Large intestine (tissue), 3 donors: ENCODE results near the gene ABCG4. TPM values are rescaled to one million over a fixed set of nuclear protein-coding genes. Genes with fewer than 3 reads are reported as not detected.
"Not testable (repeated sequence)": the region's sequence is repeated elsewhere in the genome, so short reads cannot be mapped to it uniquely, and the experiment has no call there.

ENCODE experiments used
- DNase-seq, 2 donors: peaks; one replicate each; pipeline versions ENCODE4 v3.0.0 to v3.0.0-alpha.2; 2013
- H3K27ac ChIP-seq: one replicate; pipeline ENCODE4 v1.5.1; 2013; ENCODE audit warnings: low read length
- H3K27me3 ChIP-seq: 2 replicates; pipeline ENCODE4 v1.6.1; 2013; ENCODE audit warnings: low read length; ENCODE audit not compliant: control insufficient read depth, insufficient read depth
- H3K36me3 ChIP-seq: 2 replicates; pipeline ENCODE4 v1.6.1; 2013; ENCODE audit warnings: low read length; ENCODE audit not compliant: control insufficient read depth, insufficient read depth
- H3K4me1 ChIP-seq: one replicate; pipeline ENCODE4 v1.6.1; 2013; ENCODE audit warnings: low read length; ENCODE audit not compliant: control insufficient read depth, insufficient read depth
- H3K4me3 ChIP-seq: one replicate; pipeline ENCODE4 v1.5.1; 2013; ENCODE audit warnings: low read length
- H3K9me3 ChIP-seq: one replicate; pipeline ENCODE4 v1.6.1; 2013; ENCODE audit warnings: mild to moderate bottlenecking, low read depth, low read length, moderate library complexity; ENCODE audit not compliant: control insufficient read depth
- WGBS: methylation state at CpG from one replicate; pipeline ENCODE4 v1.1.5; 2013; ENCODE audit warnings: low lambda C conversion rate; ENCODE audit not compliant: insufficient coverage; 5-methylcytosine and 5-hydroxymethylcytosine counted together
- polyA plus RNA-seq: library from polyadenylated mRNA; unstranded; fragments of 120-200 nt; gene quantifications from one replicate; pipeline ENCODE4 v1.2.1, GENCODE V29; 2013

The ABCG4 gene
- polyA plus RNA-seq, 1 donor, result 1.2 TPM

DNA sequence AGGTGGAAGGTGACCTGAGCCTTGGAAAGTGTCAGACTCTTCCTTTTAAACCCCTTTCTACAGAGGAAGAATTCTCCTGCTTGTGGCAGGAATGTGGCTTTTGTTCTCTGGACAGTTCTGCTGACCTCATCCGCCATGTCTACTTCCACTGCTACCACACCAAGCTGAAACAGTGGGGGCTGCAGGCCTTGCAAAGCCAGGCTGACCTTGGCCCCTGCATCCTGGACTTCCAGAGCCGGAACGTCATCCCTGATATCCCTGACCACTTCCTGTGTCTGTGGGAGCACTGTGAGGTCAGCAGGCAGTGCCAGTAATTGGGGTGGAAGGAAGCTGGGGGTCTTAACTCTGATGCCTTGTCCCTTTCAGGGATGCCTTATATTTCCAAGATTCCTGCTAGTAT lies 18.2 kb upstream of the ABCG4 start:
- no CpG with 5 or more reads among the region's 3 CpGs for WGBS
- H3K27ac ChIP-seq, result no peak overlapping the region
- peaks cover 13% of the 10 kb centered on the region for H3K4me1 ChIP-seq
- H3K4me3 ChIP-seq, result no peak overlapping the region
- DNase-seq, result no peak
- no peaks in the 10 kb centered on the region for H3K27me3 ChIP-seq
- H3K36me3 ChIP-seq, result peaks cover 54% of the 10 kb centered on the region
- H3K9me3 ChIP-seq, result no peaks in the 10 kb centered on the region

DNA sequence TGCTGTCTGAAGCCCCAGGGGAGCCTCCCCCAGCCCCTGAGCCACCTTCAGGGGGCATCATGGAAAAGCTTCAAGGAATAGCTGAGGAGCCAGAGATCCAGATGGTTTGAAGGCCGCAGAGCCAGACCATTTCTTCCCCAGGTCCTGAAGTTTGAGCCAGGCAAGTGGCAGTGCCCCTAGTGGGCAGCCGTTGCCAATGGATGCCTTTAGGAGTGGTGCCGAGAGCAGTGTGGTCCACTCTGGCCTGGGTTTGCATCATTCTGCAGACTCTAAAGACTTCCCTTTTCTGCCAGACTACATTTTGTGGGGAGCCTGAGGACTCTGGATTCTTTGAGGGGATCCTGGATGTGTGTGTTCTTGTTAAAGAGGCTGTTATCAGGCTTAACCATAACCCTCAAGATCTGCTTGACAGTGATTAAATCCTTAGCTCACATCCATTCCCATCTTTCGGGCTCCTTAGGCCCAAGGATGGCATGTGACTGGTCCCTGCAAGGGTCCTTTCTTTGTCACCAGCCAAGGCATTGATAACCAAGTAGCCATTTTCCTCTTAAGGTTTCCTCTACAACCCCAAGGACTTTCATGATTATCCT lies 14.4 kb upstream of the ABCG4 start:
- WGBS, result no CpG with 5 or more reads among the region's 4 CpGs
- DNase-seq, result no peak
- no peak overlapping the region for H3K4me3 ChIP-seq
- H3K9me3 ChIP-seq, result no peaks in the 10 kb centered on the region
- H3K27ac ChIP-seq, result no peak overlapping the region
- H3K4me1 ChIP-seq, result no peaks in the 10 kb centered on the region
- H3K36me3 ChIP-seq, result peaks cover 49% of the 10 kb centered on the region
- no peaks in the 10 kb centered on the region for H3K27me3 ChIP-seq

DNA sequence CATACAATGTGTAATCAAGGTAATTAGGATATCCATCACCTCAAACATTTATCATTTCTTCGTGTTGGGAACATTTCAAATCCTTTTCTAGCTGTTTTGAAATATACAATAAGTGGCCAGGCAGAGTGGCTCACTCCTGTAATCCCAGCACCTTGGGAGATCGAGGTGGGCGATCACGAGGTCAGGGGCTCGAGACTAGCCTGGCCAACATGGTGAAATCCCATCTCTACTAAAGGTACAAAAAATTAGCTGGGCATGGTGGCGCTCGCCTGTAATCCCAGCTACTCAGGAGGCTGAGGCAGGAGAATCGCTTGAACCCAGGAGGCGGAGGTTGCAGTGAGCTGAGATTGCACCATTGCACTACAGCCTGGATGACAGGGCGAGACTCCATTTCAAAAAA lies 9.6 kb upstream of the ABCG4 start:
- H3K4me3 ChIP-seq, H3K36me3 ChIP-seq, H3K4me1 ChIP-seq, H3K27ac ChIP-seq, DNase-seq, H3K27me3 ChIP-seq, H3K9me3 ChIP-seq: not testable (repeated sequence)
- 100% methylated on average over 1 of the region's 10 CpGs for WGBS

DNA sequence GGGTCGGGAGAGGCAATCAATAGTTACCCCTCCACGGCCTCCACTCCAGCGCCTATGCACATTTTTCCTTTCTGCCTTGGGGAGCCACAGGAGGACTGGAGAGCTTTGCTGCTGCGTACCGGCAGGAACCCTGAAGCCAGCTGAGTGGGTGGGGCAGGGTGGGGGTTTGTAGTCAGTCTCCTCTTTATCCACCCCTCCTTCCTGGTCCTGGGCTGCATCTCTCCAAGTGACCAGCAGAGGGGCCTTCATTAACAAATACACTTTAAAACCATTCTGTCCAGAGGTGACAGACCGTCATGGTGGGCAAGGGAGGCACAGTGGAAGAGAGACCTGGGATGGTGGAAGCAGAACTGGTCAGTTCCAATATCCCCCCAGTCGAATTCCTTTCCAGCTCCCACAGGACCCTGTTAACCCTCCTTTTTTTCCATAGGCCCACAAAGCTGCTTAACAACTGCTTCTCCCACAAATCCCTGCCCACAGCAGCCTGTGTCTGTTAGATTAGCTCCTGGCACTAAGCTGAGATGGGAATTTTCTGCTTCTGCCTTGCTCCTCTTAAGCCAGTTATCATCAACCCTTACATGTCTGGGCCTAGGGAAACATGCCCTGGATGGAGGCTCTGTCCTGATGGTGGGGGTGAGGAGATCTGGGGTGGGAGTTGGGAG lies 3.9 kb upstream of the ABCG4 start:
- peak; percentile 60 to 78 for DNase-seq
- peaks cover 32% of the 10 kb centered on the region for H3K27me3 ChIP-seq
- H3K27ac ChIP-seq, result no peak overlapping the region
- H3K36me3 ChIP-seq, result no peaks in the 10 kb centered on the region
- H3K4me3 ChIP-seq, result no peak overlapping the region
- peaks cover 3% of the 10 kb centered on the region for H3K9me3 ChIP-seq
- no peaks in the 10 kb centered on the region for H3K4me1 ChIP-seq
- WGBS, result no CpG with 5 or more reads among the region's 7 CpGs

DNA sequence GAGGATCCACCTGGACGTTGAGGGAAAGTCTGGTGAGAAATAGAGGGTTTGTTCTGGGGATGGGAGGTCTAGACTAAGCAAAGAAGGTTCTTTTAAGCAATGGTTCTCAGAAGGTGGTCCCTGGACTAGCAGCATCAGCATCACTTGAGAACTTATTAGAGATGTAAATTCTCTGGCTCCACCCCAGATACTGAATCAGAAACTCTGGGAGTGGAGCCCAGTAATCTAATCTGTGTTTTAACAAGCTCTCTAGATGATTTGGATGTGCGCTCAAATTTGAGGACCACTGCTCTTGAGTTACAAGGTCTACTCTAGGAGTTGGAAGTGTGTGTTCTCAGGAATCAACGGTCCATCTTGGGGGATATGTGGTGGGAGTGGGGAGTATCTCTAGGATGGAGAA lies 3.3 kb upstream of the ABCG4 start:
- no peak for DNase-seq
- H3K27me3 ChIP-seq, result peaks cover 38% of the 10 kb centered on the region

DNA sequence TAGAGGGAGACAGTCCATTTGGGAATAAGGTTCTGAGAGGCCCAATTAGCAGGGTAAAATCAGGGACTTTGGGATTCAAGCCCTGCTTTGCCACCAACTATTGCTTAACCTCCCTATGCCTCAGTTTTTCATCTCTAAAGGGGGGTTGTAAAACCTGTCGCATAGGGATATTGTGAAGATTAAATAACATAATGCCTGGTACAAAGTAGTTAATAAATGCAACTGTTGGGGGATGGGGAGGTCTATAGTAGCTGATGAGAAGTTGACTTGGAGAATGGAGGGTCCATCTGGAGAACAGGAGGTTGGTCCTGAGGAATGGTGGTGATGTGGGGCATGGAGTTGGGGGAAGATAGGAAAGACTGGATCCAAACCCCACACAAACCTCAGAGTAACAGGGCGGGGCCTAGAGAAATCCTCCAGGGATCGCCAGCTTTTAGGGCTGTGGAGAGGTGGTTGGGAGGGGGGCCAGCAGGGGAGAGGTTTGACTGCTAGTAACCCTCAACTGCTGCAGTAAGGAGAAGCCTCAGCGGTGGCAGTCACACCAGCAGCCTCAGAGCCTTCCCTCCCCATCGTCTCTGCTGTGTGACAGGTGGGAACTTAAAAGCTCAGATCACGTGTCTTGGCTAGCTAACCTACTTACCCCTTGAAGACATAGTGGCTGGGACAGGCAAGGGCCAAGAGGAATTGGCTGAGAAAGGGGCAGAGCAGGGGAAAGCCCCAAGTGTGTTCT lies 1.1 kb upstream of the ABCG4 start:
- Histone ChIP-seq H3K4me3 (no peak overlapping the region), H3K4me1 (no peaks in the 10 kb centered on the region), H3K36me3 (no peaks in the 10 kb centered on the region), H3K9me3 (peaks cover 3% of the 10 kb centered on the region), H3K27me3 (peaks cover 46% of the 10 kb centered on the region), H3K27ac (no peak overlapping the region)
- no peak for DNase-seq
- no CpG with 5 or more reads among the region's 6 CpGs for WGBS

More for the DNA sequence above, 3.3 kb upstream of the ABCG4 start:
- Histone ChIP-seq H3K4me3 (no peak overlapping the region), H3K4me1 (no peaks in the 10 kb centered on the region), H3K9me3 (peaks cover 3% of the 10 kb centered on the region), H3K36me3 (no peaks in the 10 kb centered on the region), H3K27ac (no peak overlapping the region)
- no CpG with 5 or more reads among the region's 3 CpGs for WGBS

DNA sequence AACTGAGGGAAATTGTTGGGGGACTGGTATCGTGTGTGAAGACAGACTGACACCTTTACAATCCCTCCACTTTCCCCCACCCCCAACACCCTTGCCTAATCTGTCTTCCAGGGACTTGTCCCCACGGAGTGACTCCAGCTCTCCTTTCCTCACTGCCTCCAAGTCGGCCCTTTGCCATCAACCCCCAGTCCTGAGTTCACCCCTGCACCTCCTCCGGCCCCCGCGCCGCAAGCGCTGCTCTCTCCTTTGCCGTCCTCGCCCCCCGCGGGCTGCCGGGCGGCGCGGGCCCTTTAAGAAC lies 183 bp upstream of the ABCG4 start:
- Histone ChIP-seq H3K9me3 (peaks cover 3% of the 10 kb centered on the region), H3K27ac (no peak overlapping the region), H3K4me3 (peak overlapping the region; percentile 36), H3K4me1 (no peaks in the 10 kb centered on the region), H3K27me3 (peaks cover 47% of the 10 kb centered on the region), H3K36me3 (no peaks in the 10 kb centered on the region)
- no CpG with 5 or more reads among the region's 16 CpGs for WGBS
- DNase-seq, result no peak

DNA sequence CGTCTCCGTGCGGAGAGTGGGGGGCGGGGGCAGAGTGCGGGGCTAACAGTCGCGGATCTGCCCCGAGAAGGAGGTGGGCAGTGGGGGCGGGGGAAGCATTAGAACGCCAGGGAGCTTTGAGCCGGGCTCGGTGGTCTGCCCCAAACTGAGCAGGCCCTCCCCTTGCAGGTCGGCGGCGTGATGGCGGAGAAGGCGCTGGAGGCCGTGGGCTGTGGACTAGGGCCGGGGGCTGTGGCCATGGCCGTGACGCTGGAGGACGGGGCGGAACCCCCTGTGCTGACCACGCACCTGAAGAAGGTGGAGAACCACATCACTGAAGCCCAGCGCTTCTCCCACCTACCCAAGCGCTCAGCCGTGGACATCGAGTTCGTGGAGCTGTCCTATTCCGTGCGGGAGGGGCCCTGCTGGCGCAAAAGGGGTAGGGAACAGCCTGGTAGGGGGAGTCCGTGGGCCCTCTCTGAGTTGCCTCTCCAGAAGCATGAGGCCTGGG lies 979 bp downstream of the ABCG4 start:
- H3K9me3 ChIP-seq, result peaks cover 3% of the 10 kb centered on the region
- DNase-seq, result no peak
- H3K36me3 ChIP-seq, result no peaks in the 10 kb centered on the region
- H3K27ac ChIP-seq, result no peak overlapping the region
- H3K4me1 ChIP-seq, result no peaks in the 10 kb centered on the region
- H3K4me3 ChIP-seq, result peak overlapping the region; percentile 29
- peaks cover 55% of the 10 kb centered on the region for H3K27me3 ChIP-seq
- no CpG with 5 or more reads among the region's 33 CpGs for WGBS

DNA sequence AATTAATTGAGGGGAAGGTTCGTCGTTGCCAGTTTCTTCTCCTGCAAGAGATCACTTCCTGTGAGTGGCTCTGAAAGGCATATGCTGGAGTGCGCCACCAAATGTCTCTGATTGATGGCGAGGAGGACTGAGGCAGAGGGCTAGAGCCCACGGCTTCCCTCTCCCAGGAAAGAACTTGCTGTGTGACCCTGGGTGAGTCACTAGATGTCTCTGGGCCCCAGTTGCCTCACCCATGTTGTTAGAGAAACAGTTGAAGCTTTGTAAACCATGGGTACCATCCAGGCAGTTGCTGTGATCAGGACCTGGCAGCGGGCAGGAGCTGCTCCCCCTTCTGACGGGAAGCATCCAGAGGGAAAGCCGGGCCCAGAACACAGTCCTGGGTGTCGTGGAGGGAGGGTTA lies 3.2 kb downstream of the ABCG4 start:
- H3K27me3 ChIP-seq, result peaks cover 61% of the 10 kb centered on the region
- no CpG with 5 or more reads among the region's 9 CpGs for WGBS
- H3K9me3 ChIP-seq, result peaks cover 3% of the 10 kb centered on the region
- H3K36me3 ChIP-seq, result no peaks in the 10 kb centered on the region
- H3K27ac ChIP-seq, result no peak overlapping the region
- DNase-seq, result no peak
- H3K4me3 ChIP-seq, result no peak overlapping the region
- H3K4me1 ChIP-seq, result no peaks in the 10 kb centered on the region

DNA sequence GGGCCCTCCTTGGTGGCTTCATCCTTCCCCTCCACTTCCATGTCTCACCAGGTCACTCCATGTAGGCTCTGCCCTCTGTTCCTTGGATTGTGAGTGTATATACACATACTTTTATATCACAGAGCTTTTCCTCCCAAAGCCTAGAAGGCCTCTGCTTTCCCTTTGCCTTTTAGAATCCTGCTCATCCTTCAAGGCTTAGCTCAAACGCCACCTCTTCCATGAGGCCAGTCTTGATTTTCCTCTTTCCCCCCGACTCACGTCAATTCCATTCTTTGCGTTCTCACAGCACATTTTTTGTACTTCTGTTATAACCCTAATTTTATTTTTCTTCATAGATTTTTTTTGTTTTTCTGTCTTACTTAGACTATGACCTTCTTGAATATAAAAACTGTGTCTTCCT lies 3.8 kb downstream of the ABCG4 start:
- H3K27me3 ChIP-seq, result peaks cover 58% of the 10 kb centered on the region
- H3K36me3 ChIP-seq, result no peaks in the 10 kb centered on the region
- no peaks in the 10 kb centered on the region for H3K4me1 ChIP-seq
- 91% methylated on average over 4 of the region's 4 CpGs for WGBS
- no peak for DNase-seq
- peaks cover 3% of the 10 kb centered on the region for H3K9me3 ChIP-seq
- no peak overlapping the region for H3K4me3 ChIP-seq
- no peak overlapping the region for H3K27ac ChIP-seq
